ENCODE results near the gene UAP1L1. TPM values are rescaled to one million over a fixed set of nuclear protein-coding genes. Genes with fewer than 3 reads are reported as not detected.

Gene UAP1L1
- total RNA-seq, 1 donor from 2014 or later: 2.1 TPM

DNA sequence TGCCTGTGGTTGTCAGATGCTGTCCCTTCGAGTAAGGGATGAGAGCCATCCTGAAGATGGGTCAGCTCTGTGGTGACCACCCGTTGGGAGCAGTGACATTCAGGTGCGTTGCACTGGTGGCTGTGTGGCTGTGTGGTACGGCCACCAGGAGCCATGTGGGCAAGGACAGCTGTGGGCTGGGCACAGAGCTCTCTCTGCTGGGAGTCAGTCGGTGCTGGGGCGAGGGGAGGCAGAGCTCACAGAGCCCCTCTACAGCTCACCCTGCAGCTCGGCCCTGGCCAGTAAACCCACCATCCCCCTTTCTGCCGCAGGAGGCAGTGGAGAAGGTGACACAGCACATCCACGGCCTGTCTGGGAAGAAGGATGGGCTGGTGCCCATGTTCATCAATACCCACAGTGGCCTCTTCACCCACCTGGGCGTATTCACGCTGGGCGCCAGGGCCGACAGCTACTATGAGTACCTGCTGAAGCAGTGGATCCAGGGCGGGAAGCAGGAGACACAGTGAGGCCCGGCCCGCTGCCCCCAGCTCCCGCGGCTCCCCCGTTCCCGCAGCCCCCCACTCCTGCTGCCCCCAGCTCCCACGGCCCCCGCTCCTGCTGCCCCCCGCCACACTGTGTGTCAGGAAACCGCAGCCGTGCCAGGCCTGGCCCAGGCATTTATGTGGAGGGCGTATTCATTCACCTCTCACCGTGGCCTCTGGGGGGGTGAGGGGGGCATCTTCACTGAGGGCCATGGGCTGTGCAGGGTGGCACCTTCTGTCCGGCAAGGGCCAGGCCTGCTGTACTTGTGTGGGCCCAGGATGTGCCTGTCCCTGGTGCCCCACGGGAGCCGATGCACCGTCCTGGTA lies 28.7 kb downstream of the UAP1L1 start:
- TF ChIP-seq, protein P1, sequence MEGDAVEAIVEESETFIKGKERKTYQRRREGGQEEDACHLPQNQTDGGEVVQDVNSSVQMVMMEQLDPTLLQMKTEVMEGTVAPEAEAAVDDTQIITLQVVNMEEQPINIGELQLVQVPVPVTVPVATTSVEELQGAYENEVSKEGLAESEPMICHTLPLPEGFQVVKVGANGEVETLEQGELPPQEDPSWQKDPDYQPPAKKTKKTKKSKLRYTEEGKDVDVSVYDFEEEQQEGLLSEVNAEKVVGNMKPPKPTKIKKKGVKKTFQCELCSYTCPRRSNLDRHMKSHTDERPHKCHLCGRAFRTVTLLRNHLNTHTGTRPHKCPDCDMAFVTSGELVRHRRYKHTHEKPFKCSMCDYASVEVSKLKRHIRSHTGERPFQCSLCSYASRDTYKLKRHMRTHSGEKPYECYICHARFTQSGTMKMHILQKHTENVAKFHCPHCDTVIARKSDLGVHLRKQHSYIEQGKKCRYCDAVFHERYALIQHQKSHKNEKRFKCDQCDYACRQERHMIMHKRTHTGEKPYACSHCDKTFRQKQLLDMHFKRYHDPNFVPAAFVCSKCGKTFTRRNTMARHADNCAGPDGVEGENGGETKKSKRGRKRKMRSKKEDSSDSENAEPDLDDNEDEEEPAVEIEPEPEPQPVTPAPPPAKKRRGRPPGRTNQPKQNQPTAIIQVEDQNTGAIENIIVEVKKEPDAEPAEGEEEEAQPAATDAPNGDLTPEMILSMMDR (conservative IDR thresholded peaks at IDR 0.05; ENCODE audit: low read depth, low read length): no peak
- no peak overlapping the region for H3K4me3 ChIP-seq (ENCODE audit: low read depth, low read length)
- DNase-seq (ENCODE audit: low read depth): no peak

DNA sequence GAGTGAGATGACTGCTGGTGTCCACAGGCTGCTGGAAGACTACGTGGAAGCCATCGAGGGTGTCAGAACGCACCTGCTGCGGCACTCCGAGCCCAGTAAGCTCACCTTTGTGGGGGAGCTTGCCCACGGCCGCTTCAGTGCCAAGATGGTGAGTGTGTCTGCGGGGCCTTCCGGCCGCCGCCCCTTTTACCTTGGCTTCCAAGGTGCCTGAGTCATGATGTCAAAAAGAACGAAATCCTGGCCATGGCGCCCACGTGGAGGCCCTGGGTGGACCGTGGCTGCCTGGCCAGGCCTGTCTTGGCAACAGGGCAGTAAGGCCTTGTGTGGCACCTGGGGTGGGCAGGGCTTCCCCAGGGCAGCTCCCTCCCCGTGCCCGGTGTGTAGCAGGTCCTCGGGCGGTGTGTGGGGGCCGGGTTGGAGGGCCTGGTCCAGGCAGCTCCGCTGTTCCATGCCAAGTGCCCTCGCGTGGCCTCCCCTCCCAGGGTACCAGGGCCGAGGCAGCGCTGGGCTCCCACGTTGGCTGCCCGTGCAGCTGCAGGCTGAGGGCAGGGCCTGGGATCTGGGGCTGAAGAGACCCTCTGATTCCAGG lies 29.4 kb downstream of the UAP1L1 start:
- TF ChIP-seq, protein P1 (conservative IDR thresholded peaks at IDR 0.05; ENCODE audit: low read depth, low read length): no peak
- DNase-seq (ENCODE audit: low read depth): no peak
- no peak overlapping the region for H3K4me3 ChIP-seq (ENCODE audit: low read depth, low read length)

DNA sequence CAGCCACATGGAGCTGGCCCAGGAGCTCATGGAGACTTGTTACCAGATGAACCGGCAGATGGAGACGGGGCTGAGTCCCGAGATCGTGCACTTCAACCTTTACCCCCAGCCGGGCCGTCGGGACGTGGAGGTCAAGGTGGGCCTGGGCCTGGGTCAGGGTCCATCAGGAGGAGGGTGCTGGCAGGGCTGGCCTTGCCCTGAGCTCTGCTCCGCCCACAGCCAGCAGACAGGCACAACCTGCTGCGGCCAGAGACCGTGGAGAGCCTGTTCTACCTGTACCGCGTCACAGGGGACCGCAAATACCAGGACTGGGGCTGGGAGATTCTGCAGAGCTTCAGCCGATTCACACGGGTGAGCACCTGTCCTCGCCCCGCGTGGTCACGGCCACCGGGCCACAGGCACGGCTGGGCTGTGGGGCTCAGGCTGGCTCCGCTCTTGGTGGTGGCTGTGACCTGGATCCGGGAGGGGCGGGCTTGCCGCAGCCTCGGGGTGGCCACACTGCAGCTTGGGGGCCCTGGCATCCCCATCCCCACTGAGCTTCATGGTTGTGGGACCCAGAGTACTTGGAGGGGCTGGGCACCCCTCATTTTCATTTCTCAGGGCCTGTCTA lies 30.1 kb downstream of the UAP1L1 start:
- no peak for DNase-seq (ENCODE audit: low read depth)
- no peak overlapping the region for H3K4me3 ChIP-seq (ENCODE audit: low read depth, low read length)
- TF ChIP-seq, protein P1 (conservative IDR thresholded peaks at IDR 0.05; ENCODE audit: low read depth, low read length): no peak

DNA sequence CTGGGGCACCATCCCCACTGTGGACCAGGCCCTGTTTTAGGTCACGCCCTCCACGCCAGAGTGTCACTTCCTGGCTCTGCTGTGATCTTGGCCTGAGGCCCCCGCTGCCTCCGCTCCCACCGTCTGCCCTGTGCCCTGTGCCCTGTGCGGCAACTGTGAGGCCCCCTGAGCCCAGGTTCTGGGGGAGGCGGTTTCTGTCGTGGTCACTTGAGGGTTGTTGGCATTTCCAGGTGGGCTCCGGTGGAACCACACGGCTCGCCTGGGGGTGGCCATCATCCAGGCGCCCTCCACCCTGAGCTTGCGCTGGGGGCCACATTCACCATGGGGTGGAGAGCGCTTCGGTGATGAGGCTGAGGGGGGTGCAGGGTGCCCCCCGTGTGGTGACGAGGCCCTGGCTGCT lies 30.7 kb downstream of the UAP1L1 start:
- no peak for DNase-seq (ENCODE audit: low read depth)
- no peak overlapping the region for H3K4me3 ChIP-seq (ENCODE audit: low read depth, low read length)
- TF ChIP-seq, protein P1 (conservative IDR thresholded peaks at IDR 0.05; ENCODE audit: low read depth, low read length): no peak

DNA sequence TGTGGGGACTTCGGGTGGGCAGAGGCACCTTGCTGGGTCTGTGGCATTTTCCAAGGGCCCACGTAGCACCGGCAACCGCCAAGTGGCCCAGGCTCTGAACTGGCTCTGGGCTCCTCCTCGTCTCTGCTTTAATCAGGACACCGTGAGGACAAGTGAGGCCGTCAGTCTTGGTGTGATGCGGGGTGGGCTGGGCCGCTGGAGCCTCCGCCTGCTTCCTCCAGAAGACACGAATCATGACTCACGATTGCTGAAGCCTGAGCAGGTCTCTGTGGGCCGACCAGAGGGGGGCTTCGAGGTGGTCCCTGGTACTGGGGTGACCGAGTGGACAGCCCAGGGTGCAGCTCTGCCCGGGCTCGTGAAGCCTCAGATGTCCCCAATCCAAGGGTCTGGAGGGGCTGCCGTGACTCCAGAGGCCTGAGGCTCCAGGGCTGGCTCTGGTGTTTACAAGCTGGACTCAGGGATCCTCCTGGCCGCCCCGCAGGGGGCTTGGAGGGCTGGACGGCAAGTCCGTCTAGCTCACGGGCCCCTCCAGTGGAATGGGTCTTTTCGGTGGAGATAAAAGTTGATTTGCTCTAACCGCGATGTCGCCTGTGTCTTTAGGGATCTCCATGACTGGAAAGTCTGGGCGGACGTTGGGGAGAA lies 31.4 kb downstream of the UAP1L1 start:
- no peak overlapping the region for H3K4me3 ChIP-seq (ENCODE audit: low read depth, low read length)
- TF ChIP-seq, protein P1 (conservative IDR thresholded peaks at IDR 0.05; ENCODE audit: low read depth, low read length): no peak
- no peak for DNase-seq (ENCODE audit: low read depth)

DNA sequence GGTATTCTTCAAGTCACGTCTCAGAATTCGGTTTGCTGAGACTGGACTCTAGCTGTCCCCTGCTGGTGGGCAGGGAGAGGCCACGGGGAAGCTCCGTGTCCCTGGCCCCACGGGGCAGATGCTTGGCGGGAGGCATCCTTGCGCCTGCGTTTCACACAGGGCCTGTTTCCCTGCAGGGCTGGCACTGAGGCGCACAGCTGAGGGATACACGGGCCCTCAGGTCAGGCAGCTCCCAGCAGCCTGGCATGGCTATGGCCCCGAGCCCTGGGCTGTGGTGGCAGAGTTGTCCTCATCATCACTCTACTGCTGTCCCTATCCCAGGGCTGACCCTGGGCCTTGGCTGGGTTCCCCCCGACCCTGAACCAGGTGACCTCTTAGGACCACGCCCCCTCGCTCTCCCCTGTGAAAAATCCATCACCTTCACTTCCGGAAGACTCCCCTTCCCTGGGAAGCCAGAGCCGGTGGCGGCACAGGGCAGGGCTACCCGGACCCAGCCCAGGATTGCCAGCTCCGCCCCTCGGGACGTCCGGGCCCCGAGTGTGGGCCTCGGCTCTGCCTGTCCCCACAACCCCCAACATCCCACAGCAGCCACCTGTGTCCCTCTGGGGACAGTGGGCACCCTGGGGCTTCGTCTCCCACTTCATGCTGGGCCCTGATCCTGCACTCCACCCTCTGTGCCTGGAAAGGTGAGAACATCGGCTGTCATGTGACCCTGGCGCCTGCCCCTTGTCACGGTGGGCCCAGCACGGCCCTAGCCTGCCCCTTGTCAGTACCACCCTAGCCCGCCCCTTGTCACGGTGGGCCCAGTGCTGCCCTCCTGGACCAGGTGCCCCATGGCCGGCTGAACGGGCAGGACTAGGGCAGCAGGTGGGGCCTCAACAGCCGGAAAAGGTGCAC lies 32.2 kb downstream of the UAP1L1 start:
- TF ChIP-seq, protein P1 (conservative IDR thresholded peaks at IDR 0.05; ENCODE audit: low read depth, low read length): no peak
- DNase-seq (ENCODE audit: low read depth): no peak
- no peak overlapping the region for H3K4me3 ChIP-seq (ENCODE audit: low read depth, low read length)
